Measurements from ENCODE around the gene MYOZ2. TPM values are rescaled to one million over a fixed set of nuclear protein-coding genes. Genes with fewer than 3 reads are reported as not detected.

MYOZ2 gene
- total and polyA plus RNA-seq, 2 of the 4 experiments (the other 2 are of a cell fraction): 0.17 to 0.18 TPM

- peak; percentile 33 for TF ChIP-seq RAD21 (IDR thresholded peaks at IDR 0.05; ENCODE audit: low read length)
- no peak for TF ChIP-seq NFE2L2 (IDR thresholded peaks at IDR 0.05; ENCODE audit: low read depth, low read length)
- peak; percentile 2; the same call in 1 of the 2 replicates for TF ChIP-seq CEBPB (IDR thresholded peaks at IDR 0.05; ENCODE audit: low read depth, low read length)
- TF ChIP-seq RFX5 (IDR thresholded peaks at IDR 0.05; ENCODE audit: low read depth, low read length): no peak
- TF ChIP-seq RCOR1 (IDR thresholded peaks at IDR 0.05; ENCODE audit: insufficient replicate concordance, low read length): no peak
- TF ChIP-seq POLR2A (IDR thresholded peaks at IDR 0.05; ENCODE audit: low read depth, low read length): 0 out of 2 replicates have a peak, but pooled peaks have one; percentile 3
Measured at GRCh38 chr4:119212964-119213606, 77.5 kb downstream of the MYOZ2 start (continued).

DNA sequence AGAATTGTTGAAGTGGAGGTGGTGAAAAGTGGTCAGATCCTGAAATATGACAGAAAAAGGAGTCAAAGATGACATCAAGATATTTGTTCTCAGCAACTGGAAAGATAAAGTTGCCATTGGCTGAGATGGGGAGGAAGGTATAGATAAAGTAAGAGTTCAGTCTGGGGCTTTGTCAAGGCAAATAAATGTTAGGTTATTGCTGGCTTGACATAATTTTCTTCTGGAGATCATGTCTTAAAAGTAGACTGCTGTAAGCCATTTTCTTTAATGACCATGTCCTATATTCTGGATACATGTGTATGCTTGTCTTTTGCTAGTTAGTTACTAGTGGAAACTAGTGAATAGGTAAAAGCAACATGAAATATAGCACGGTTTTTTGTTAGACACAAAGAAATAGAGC, 82.5 kb downstream of the MYOZ2 start:
- Histone ChIP-seq H3K18ac (ENCODE audit: low read depth, low read length) (no peak overlapping the region), H3K27ac (ENCODE audit: insufficient read depth, low read length) (no peak overlapping the region), H2AK9ac (replicated peaks; ENCODE audit: low read depth, low read length, poor library complexity) (no peak overlapping the region), H2AK5ac (ENCODE audit: low read depth, low read length) (no peak overlapping the region), H3K9me3 (ENCODE audit: control insufficient read depth, insufficient read depth, low read length) (no peaks in the 10 kb centered on the region), H3K9ac (ENCODE audit: low read depth, low read length) (no peak overlapping the region), H3K56ac (ENCODE audit: extremely low read depth, insufficient read depth, low read length) (no peak overlapping the region), H3K23ac (ENCODE audit: low read depth, low read length) (no peak overlapping the region), H3K36me3 (ENCODE audit: control insufficient read depth, insufficient read depth, low read length) (peaks cover 6% of the 10 kb centered on the region), H3K4ac (ENCODE audit: low read depth, low read length) (no peak overlapping the region), H2BK5ac (ENCODE audit: low read depth, low read length, poor library complexity, severe bottlenecking) (no peak overlapping the region), H3K4me1 (ENCODE audit: control insufficient read depth, insufficient read depth, low read length) (no peaks in the 10 kb centered on the region; the same call in 1 of the 2 replicates), H3K9me1 (ENCODE audit: insufficient read depth, low read length) (no peaks in the 10 kb centered on the region), H4K5ac (ENCODE audit: low read depth, low read length) (no peak overlapping the region), H3K4me2 (ENCODE audit: low read depth, low read length) (no peak overlapping the region), H3K79me1 (ENCODE audit: low read depth in 1 of 2, low read length in 2 of 2) (peaks cover 15 to 39% of the 10 kb centered on the region in 2 experiments; a peak in 3 of 4 replicates), H4K20me1 (ENCODE audit: insufficient read depth, low read length) (no peaks in the 10 kb centered on the region), H3K4me3 (ENCODE audit: insufficient read depth, low read depth, low read length) (no peak overlapping the region), H2BK120ac (ENCODE audit: low read depth, low read length) (no peak overlapping the region), H2AFZ (replicated peaks; ENCODE audit: low read length, poor library complexity) (no peak overlapping the region), H2BK20ac (ENCODE audit: low read depth, low read length) (no peak overlapping the region), H4K91ac (ENCODE audit: insufficient read depth, low read depth, low read length) (no peak overlapping the region), H2BK15ac (ENCODE audit: low read depth, low read length) (no peak overlapping the region), H4K8ac (ENCODE audit: low read depth in 2 of 2, low read length in 2 of 2) (no peak overlapping the region), H3K27me3 (ENCODE audit: control insufficient read depth, insufficient read depth, low read length) (no peaks in the 10 kb centered on the region), H3K14ac (replicated peaks; ENCODE audit: low read depth, low read length) (no peak overlapping the region)
- no CpG with 5 or more reads among the region's 1 CpG for WGBS, 2 experiments (ENCODE audit: extremely low coverage in 2 of 2, insufficient read length in 1 of 2)
- in situ Hi-C loops (cut with MboI; ENCODE audit: low sequenced_read_pairs) (loop anchor here (10.0 kb wide), 3 partner anchors 113 to 233 kb away; no protein-coding TSS in a partner anchor), intact Hi-C loops (cut with micrococcal nuclease) (no loop called here), dilution Hi-C loops (cut with HindIII; ENCODE audit: low sequenced_read_pairs, unreplicated experiment) (no loop called here)
- no TSS peak for BruUV-seq (replicated peaks)
- POLR2A ChIA-PET (ENCODE audit: unreplicated experiment): no interaction called here
- CTCF ChIA-PET: no interaction called here
- DNase-seq (no peak), ATAC-seq (ENCODE audit: low read depth) (no peak)
- TF ChIP-seq, protein P1, sequence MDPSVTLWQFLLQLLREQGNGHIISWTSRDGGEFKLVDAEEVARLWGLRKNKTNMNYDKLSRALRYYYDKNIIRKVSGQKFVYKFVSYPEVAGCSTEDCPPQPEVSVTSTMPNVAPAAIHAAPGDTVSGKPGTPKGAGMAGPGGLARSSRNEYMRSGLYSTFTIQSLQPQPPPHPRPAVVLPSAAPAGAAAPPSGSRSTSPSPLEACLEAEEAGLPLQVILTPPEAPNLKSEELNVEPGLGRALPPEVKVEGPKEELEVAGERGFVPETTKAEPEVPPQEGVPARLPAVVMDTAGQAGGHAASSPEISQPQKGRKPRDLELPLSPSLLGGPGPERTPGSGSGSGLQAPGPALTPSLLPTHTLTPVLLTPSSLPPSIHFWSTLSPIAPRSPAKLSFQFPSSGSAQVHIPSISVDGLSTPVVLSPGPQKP (IDR thresholded peaks at IDR 0.05; ENCODE audit: borderline replicate concordance, low read depth, low read length): no peak
- TF ChIP-seq MAFK (IDR thresholded peaks at IDR 0.05; ENCODE audit: low read depth, low read length): no peak
